Bronchial epithelial cell (primary cell): ENCODE measurements around the gene FAM163B. TPM values are rescaled to one million over a fixed set of nuclear protein-coding genes. Genes with fewer than 3 reads are reported as not detected.

Experiments used
- DNase-seq: peaks from one replicate; pipeline ENCODE4 v3.0.0-alpha.2; 2010; ENCODE audit warnings: low read depth
- FAIRE-seq: peaks from 2 replicates; lab custom pipeline; 2011; peaks lifted over from hg19 to GRCh38; lab: Jason Lieb, UNC
- H3K27me3 ChIP-seq: 2 replicates; pipeline ENCODE4 v1.5.1; 2011; ENCODE audit warnings: low read length; ENCODE audit not compliant: control insufficient read depth, insufficient read depth
- H3K36me3 ChIP-seq: 2 replicates; pipeline ENCODE4 v1.5.1; 2011; ENCODE audit warnings: low read length; ENCODE audit not compliant: control insufficient read depth, insufficient read depth
- H3K4me3 ChIP-seq: 2 replicates; pipeline ENCODE4 v1.5.1; 2011; ENCODE audit warnings: mild to moderate bottlenecking, low read depth, low read length, control low read depth
- CTCF ChIP-seq: IDR thresholded peaks from 2 replicates; pipeline ENCODE4 v1.5.1; 2011; ENCODE audit warnings: mild to moderate bottlenecking, moderate library complexity, low read length, control low read depth, inconsistent platforms; ENCODE audit not compliant: insufficient read depth, severe bottlenecking
- total RNA-seq: library from RNA; depleted of rRNA; stranded (reverse); fragments of >200 nt; gene quantifications from 2 replicates; pipeline ENCODE4 v1.2.1, GENCODE V29; 2014

Gene FAM163B
- total RNA-seq, 1 donor from 2014 or later, result not detected

GRCh38 chr9:133613432-133613831, 4.2 kb upstream of the FAM163B start:
- Histone ChIP-seq H3K27me3 (peaks cover 13% of the 10 kb centered on the region), H3K36me3 (no peaks in the 10 kb centered on the region), H3K4me3 (no peak overlapping the region)
- FAIRE-seq (no peak), DNase-seq (no peak)
- TF ChIP-seq CTCF, result no peak

GRCh38 chr9:133612816-133613215, 3.6 kb upstream of the FAM163B start:
- no peak for FAIRE-seq
- DNase-seq, result no peak
- no peak for TF ChIP-seq CTCF
- Histone ChIP-seq H3K36me3 (no peaks in the 10 kb centered on the region), H3K4me3 (no peak overlapping the region), H3K27me3 (peaks cover 15% of the 10 kb centered on the region)

- TF ChIP-seq CTCF, result no peak
- no peaks in the 10 kb centered on the region for H3K36me3 ChIP-seq
- FAIRE-seq, result no peak
- H3K4me3 ChIP-seq, result no peak overlapping the region
- no peak for DNase-seq
- H3K27me3 ChIP-seq, result peaks cover 14% of the 10 kb centered on the region
Measured at GRCh38 chr9:133612051-133612450, 2.9 kb upstream of the FAM163B start.

- H3K36me3 ChIP-seq, result no peaks in the 10 kb centered on the region
- DNase-seq (no peak), FAIRE-seq (no peak)
- H3K4me3 ChIP-seq, result no peak overlapping the region
- H3K27me3 ChIP-seq, result peaks cover 16% of the 10 kb centered on the region
- no peak for TF ChIP-seq CTCF
Measured at GRCh38 chr9:133610845-133611244, 1.7 kb upstream of the FAM163B start.

- FAIRE-seq, result no peak
- peaks cover 14% of the 10 kb centered on the region for H3K27me3 ChIP-seq
Measured at GRCh38 chr9:133608889-133609288, 300 bp downstream of the FAM163B start.

More at GRCh38 chr9:133608889-133609288, 300 bp downstream of the FAM163B start:
- no peak for TF ChIP-seq CTCF
- Histone ChIP-seq H3K4me3 (no peak overlapping the region), H3K36me3 (no peaks in the 10 kb centered on the region)
- no peak for DNase-seq
